Lower leg skin (tissue), 4 donors: ENCODE data around the gene CDCA5. TPM values are rescaled to one million over a fixed set of nuclear protein-coding genes. Genes with fewer than 3 reads are reported as not detected.
A peak's percentile ranks its signal among the peaks of the same experiment; 100 is the strongest.

Experiments used
- DNase-seq, 2 donors: peaks; one replicate each; pipeline ENCODE4 v3.0.0-alpha.2; 2019; ENCODE audit warnings: low spot score in 2 of 2
- H3K4me3 ChIP-seq: fragments of 200-600 bp; sonication (generic); 2 replicates; pipeline ENCODE4 v1.5.1; 2017; ENCODE audit warnings: mild to moderate bottlenecking, low read depth; ENCODE audit not compliant: poor library complexity, severe bottlenecking
- CTCF ChIP-seq, 3 donors: fragments of 450-650 bp; IDR thresholded peaks; one replicate each; pipeline ENCODE4 v1.5.1; 2016; ENCODE audit warnings: antibody characterized with exemption in 3 of 3, mild to moderate bottlenecking in 3 of 3, moderate library complexity in 2 of 3
- POLR2A ChIP-seq, 2 donors: fragments of 450-650 bp; IDR thresholded peaks; one replicate each; pipeline ENCODE4 v1.6.1; 2016 to 2017; ENCODE audit warnings: antibody characterized with exemption in 2 of 2, mild to moderate bottlenecking in 1 of 2, moderate library complexity in 1 of 2
- WGBS, 2 donors: methylation state at CpG; one replicate each; pipeline ENCODE4 v1.1.5; 2018; 5-methylcytosine and 5-hydroxymethylcytosine counted together
- intact Hi-C: fragments of 100-400 bp; cut with DNase I; formaldehyde crosslinking; loops from one replicate; pipeline ENCODE4 v1.15.0; 2023; ENCODE audit warnings: low total_unique reads
- total RNA-seq, 4 donors: library from RNA; depleted of rRNA; stranded (reverse); fragments of >200 nt; gene quantifications; one replicate each; pipeline ENCODE4 v1.1.0, GENCODE V29; 2016

The CDCA5 gene
- total RNA-seq, 4 donors from 2014 or later, result 1.0 to 2.4 (median 1.7) TPM

DNA sequence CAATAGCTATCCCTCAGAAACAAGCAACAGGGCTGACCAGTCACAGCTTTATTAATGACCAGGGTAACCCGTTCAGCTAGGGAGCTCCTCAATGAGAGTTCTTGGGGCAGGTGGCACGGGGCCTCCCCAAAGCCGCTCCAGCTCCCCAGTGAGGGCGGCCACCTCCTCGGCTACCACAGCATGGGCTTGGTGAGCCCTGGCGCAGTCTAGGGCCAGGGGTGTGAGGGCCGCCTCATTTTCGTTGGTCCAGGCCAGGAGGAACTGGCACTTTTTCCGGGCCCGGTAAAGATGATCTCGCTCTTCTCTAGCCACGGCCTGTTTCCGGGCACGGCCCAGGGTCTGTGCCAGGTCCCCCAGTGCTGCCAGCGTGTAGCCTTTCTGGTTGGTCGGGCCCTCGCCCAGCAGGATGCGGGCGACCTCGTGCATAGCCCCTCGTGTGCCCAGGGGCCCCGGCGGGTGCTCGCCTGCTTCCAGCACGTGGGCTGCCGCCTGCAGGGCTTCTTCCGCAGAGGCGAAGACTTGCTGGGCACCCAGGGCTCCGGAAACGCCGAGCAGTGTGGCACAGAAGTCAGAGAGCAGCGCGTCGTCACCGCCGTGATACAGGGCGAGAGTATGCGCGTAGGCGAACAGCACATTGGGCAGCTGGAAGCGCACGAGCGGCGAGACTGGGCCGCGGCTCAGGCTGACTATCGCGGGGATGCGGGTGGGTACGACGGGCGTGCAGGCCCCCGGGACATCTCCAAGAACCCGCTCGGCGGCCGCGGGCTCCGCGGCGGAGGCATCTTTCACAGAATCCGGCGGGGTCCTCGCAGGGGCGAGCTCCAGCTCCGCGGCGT lies 32.7 kb upstream of the CDCA5 start:
- DNase-seq, result no peak
- no peak for TF ChIP-seq POLR2A (IDR thresholded peaks at IDR 0.05)
- no peak for TF ChIP-seq CTCF (IDR thresholded peaks at IDR 0.05)

DNA sequence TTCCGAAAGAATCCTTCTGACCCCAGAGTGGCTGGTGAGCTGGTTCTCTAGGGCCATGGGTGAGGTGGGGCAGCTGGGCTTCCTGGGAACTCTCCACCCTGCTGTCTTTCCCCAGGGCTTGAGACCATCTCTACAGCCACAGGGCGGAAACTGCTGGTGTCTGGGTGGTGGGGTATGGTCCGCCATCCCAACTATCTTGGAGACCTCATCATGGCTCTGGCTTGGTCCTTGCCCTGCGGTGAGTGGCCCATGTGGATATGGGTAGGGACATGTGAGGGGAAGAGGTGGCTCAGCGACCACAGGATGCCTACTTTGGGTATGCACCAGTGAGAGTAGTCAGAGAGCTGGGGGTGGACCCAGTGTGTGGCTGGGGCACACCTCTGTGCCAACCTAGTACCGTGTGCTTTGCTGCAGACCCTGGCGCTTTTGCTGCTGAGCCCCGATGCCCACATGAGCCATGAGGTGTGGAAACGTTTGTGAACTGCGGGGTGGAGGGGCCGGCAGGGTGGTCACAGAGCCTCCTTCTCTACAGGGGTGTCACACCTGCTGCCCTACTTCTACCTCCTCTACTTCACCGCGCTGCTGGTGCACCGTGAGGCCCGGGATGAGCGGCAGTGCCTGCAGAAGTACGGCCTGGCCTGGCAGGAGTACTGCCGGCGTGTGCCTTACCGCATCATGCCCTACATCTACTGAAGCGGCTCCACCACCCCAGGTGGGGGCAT lies 31.7 kb upstream of the CDCA5 start:
- H3K4me3 ChIP-seq, result no peak overlapping the region
- no peak for DNase-seq
- intact Hi-C loops, result no loop called here
- 89 to 90% methylated on average over 21 of the region's 21 CpGs for WGBS, 2 donors
- no peak for TF ChIP-seq POLR2A (IDR thresholded peaks at IDR 0.05)
- no peak for TF ChIP-seq CTCF (IDR thresholded peaks at IDR 0.05)

More for the DNA sequence above, 32.7 kb upstream of the CDCA5 start:
- H3K4me3 ChIP-seq, result peak overlapping the region; percentile 81
- intact Hi-C loops, result no loop called here
- WGBS, 2 donors, result 15 to 73% methylated on average over 9 to 63 of the region's 68 CpGs

GRCh38 chr11:65114538-65115171 lies 30.8 kb upstream of the CDCA5 start:
- intact Hi-C loops, result loop anchor here (5.0 kb wide), 1 partner anchor 267 kb away; no protein-coding TSS in a partner anchor
- WGBS, 2 donors, result 86 to 95% methylated on average over 9 to 10 of the region's 11 CpGs
- H3K4me3 ChIP-seq, result no peak overlapping the region
- no peak for TF ChIP-seq CTCF (IDR thresholded peaks at IDR 0.05)
- TF ChIP-seq POLR2A (IDR thresholded peaks at IDR 0.05), result no peak
- no peak for DNase-seq

GRCh38 chr11:65113839-65114238 lies 30.0 kb upstream of the CDCA5 start:
- no peak overlapping the region for H3K4me3 ChIP-seq
- TF ChIP-seq CTCF (IDR thresholded peaks at IDR 0.05) (no peak), POLR2A (IDR thresholded peaks at IDR 0.05) (no peak)
- DNase-seq, result no peak
- 71 to 78% methylated on average over 6 of the region's 6 CpGs for WGBS, 2 donors
- intact Hi-C loops, result loop anchor here (5.0 kb wide), 1 partner anchor 267 kb away; no protein-coding TSS in a partner anchor

- TF ChIP-seq CTCF (IDR thresholded peaks at IDR 0.05) (no peak), POLR2A (IDR thresholded peaks at IDR 0.05) (no peak)
- no peak overlapping the region for H3K4me3 ChIP-seq
- 9 to 12% methylated on average over 14 of the region's 14 CpGs for WGBS, 2 donors
- intact Hi-C loops, result loop anchor here (5.0 kb wide), 1 partner anchor 266 kb away; no protein-coding TSS in a partner anchor
- DNase-seq, result no peak
These were observed 29.5 kb upstream of the CDCA5 start for GRCh38 chr11:65113361-65113756.
